Neural progenitor cell (in vitro differentiated cells): Measurements from ENCODE around the gene GOLGA5. TPM values are rescaled to one million over a fixed set of nuclear protein-coding genes. Genes with fewer than 3 reads are reported as not detected.

Source experiments
- DNase-seq: peaks from one replicate; pipeline ENCODE4 v3.0.0-alpha.2; 2016; ENCODE audit warnings: low spot score
- H2AFZ ChIP-seq: fragments of 200-600 bp; sonication (generic); replicated peaks from 2 replicates; pipeline ENCODE4 v1.6.1; 2016; ENCODE audit warnings: antibody characterized with exemption
- H3F3A ChIP-seq: fragments of 200-600 bp; sonication (generic); 2 replicates; pipeline ENCODE4 v1.6.1; 2016; ENCODE audit warnings: antibody characterized with exemption, low read depth
- H3K27ac ChIP-seq: fragments of 200-600 bp; sonication (generic); 2 replicates; pipeline ENCODE4 v1.5.1; 2016; ENCODE audit warnings: mild to moderate bottlenecking
- H3K27me3 ChIP-seq: fragments of 200-600 bp; sonication (generic); 2 replicates; pipeline ENCODE4 v1.6.1; 2016; ENCODE audit warnings: mild to moderate bottlenecking, moderate library complexity
- H3K36me3 ChIP-seq: fragments of 200-600 bp; sonication (generic); 2 replicates; pipeline ENCODE4 v1.5.1; 2016
- H3K4me1 ChIP-seq: fragments of 200-600 bp; sonication (generic); 2 replicates; pipeline ENCODE4 v1.6.1; 2016; ENCODE audit warnings: mixed run types
- H3K4me2 ChIP-seq: fragments of 200-600 bp; sonication (generic); 2 replicates; pipeline ENCODE4 v1.6.1; 2016
- H3K4me3 ChIP-seq: fragments of 200-600 bp; sonication (generic); 2 replicates; pipeline ENCODE4 v1.5.1; 2016
- H3K79me2 ChIP-seq: fragments of 200-600 bp; sonication (generic); 2 replicates; pipeline ENCODE4 v1.6.1; 2016; ENCODE audit warnings: low read depth
- H3K9ac ChIP-seq: fragments of 200-600 bp; sonication (generic); 2 replicates; pipeline ENCODE4 v1.6.1; 2016
- H3K9me3 ChIP-seq: fragments of 200-600 bp; sonication (generic); 2 replicates; pipeline ENCODE4 v1.5.1; 2016; ENCODE audit warnings: low read depth
- H4K20me1 ChIP-seq: fragments of 200-600 bp; sonication (generic); 2 replicates; pipeline ENCODE4 v1.6.1; 2016; ENCODE audit warnings: low read depth
- H3K27ac Mint-ChIP-seq: 3 replicates; pipeline ENCODE4 v1.8.0; 2021; ENCODE audit warnings: mixed read lengths
- H3K27me3 Mint-ChIP-seq: 2 replicates; pipeline ENCODE4 v1.8.0; 2022; ENCODE audit warnings: low read depth, mild to moderate bottlenecking, inconsistent platforms, moderate library complexity, mixed read lengths; ENCODE audit not compliant: insufficient read depth
- H3K36me3 Mint-ChIP-seq: 3 replicates; pipeline ENCODE4 v1.8.0; 2021; ENCODE audit warnings: mixed read lengths
- H3K4me1 Mint-ChIP-seq: 3 replicates; pipeline ENCODE4 v1.8.0; 2021; ENCODE audit warnings: mixed read lengths
- H3K4me3 Mint-ChIP-seq: 3 replicates; pipeline ENCODE4 v1.8.0; 2021; ENCODE audit warnings: mild to moderate bottlenecking, moderate library complexity, mixed read lengths
- H3K9me3 Mint-ChIP-seq: 3 replicates; pipeline ENCODE4 v1.8.0; 2020; ENCODE audit warnings: mixed read lengths
- EZH2 ChIP-seq: fragments of 200-600 bp; sonication (generic); IDR thresholded peaks from 2 replicates; pipeline ENCODE4 v1.6.1; 2017; ENCODE audit warnings: antibody characterized with exemption, mild to moderate bottlenecking, moderate library complexity
- EZH2phosphoT487 ChIP-seq: fragments of 200-600 bp; sonication (generic); IDR thresholded peaks from 2 replicates; pipeline ENCODE4 v1.6.1; 2017; ENCODE audit warnings: antibody characterized with exemption
- total RNA-seq: library from RNA; depleted of rRNA; stranded (reverse); fragments of >200 nt; gene quantifications from 2 replicates; pipeline ENCODE4 v1.2.3, GENCODE V29; 2015; ENCODE audit warnings: low replicate concordance
- TF ChIP-seq, protein P1 (sequence below): fragments of 200-600 bp; sonication (generic); IDR thresholded peaks from 2 replicates; pipeline ENCODE4 v1.5.1; 2017; ENCODE audit warnings: antibody characterized with exemption, mild to moderate bottlenecking

The GOLGA5 gene
- total RNA-seq, 1 donor from 2014 or later, result 34.2 TPM

DNA sequence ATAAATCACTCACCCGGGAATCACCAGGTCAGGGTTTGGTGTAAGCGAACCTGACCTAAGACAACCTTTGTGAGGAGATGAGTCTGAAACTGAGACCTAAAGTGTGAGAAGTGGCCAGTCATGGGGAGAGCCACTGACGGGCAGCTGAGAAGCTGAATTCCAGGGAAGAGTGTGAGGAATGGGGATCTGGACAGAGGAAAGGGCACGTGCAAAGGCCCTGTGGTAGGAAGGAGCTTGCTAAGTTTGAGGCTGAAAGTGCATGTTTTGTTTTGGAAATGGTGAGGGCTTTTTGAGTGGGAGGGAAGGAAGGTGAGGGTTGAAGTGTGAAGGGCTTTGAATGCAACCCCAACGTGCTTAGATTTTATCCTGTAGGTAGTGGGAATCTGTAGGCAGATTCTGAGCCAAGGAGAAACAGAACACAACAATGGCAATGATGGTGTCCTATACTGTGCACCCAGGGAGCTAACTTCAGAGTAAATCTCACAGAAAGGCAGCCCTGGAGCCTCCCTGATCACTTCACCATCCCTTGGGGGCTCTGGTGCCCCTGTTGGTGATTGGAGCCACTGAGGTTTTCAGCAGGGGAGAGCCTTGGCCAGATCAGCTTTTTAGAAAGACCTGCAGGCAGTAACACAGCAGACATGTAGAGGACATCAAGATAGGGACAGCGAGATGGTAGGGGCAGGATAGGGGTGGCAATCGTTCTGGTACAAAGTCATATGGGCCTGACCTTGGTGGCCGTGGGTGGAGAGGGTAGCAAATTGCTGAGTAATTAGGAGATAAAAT lies 91.4 kb downstream of the GOLGA5 start:
- TF ChIP-seq EZH2phosphoT487 (no peak), EZH2 (no peak)
- TF ChIP-seq, protein P1, sequence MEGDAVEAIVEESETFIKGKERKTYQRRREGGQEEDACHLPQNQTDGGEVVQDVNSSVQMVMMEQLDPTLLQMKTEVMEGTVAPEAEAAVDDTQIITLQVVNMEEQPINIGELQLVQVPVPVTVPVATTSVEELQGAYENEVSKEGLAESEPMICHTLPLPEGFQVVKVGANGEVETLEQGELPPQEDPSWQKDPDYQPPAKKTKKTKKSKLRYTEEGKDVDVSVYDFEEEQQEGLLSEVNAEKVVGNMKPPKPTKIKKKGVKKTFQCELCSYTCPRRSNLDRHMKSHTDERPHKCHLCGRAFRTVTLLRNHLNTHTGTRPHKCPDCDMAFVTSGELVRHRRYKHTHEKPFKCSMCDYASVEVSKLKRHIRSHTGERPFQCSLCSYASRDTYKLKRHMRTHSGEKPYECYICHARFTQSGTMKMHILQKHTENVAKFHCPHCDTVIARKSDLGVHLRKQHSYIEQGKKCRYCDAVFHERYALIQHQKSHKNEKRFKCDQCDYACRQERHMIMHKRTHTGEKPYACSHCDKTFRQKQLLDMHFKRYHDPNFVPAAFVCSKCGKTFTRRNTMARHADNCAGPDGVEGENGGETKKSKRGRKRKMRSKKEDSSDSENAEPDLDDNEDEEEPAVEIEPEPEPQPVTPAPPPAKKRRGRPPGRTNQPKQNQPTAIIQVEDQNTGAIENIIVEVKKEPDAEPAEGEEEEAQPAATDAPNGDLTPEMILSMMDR, result no peak
- no peaks in the 10 kb centered on the region for H3K36me3 Mint-ChIP-seq
- Histone ChIP-seq H3K4me2 (no peak overlapping the region), H3K36me3 (no peaks in the 10 kb centered on the region), H3F3A (no peaks in the 10 kb centered on the region), H3K27me3 (no peaks in the 10 kb centered on the region), H2AFZ (no peak overlapping the region), H3K4me1 (no peaks in the 10 kb centered on the region), H3K4me3 (no peak overlapping the region), H3K27ac (no peak overlapping the region), H3K9me3 (no peaks in the 10 kb centered on the region), H4K20me1 (no peaks in the 10 kb centered on the region), H3K79me2 (no peaks in the 10 kb centered on the region), H3K9ac (no peak overlapping the region)
- H3K27me3 Mint-ChIP-seq, result peaks cover 9% of the 10 kb centered on the region
- DNase-seq, result no peak
- no peak overlapping the region for H3K4me3 Mint-ChIP-seq
- no peaks in the 10 kb centered on the region for H3K4me1 Mint-ChIP-seq
- H3K9me3 Mint-ChIP-seq, result peaks cover 4% of the 10 kb centered on the region
- H3K27ac Mint-ChIP-seq, result no peak overlapping the region

DNA sequence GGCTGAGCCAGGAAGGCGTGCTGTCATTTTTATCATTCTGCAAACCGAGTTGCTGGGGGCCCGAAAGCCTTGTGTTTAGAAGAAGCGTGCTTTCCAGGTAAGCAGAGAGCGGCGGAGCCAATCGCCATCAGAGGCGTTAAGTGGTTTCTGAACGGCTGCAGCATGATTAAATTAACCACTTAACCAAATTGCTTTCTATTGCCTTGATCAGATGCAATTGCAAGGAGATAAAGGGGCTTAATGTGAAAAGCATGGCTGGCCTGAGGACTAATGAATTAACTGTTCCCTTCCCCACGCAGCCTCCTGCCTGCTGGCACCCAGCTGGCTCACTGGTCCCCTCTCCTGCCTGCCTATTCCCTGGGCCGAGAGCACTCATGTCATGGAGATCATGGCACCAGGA lies 92.2 kb downstream of the GOLGA5 start:
- Histone ChIP-seq H3K9me3 (no peaks in the 10 kb centered on the region), H3K79me2 (no peaks in the 10 kb centered on the region), H4K20me1 (no peaks in the 10 kb centered on the region), H3K4me1 (no peaks in the 10 kb centered on the region), H3K4me2 (no peak overlapping the region), H2AFZ (no peak overlapping the region), H3F3A (no peaks in the 10 kb centered on the region), H3K27me3 (no peaks in the 10 kb centered on the region), H3K36me3 (no peaks in the 10 kb centered on the region), H3K4me3 (no peak overlapping the region), H3K27ac (no peak overlapping the region), H3K9ac (no peak overlapping the region)
- Mint-ChIP-seq H3K4me1 (peaks cover 4% of the 10 kb centered on the region), H3K36me3 (no peaks in the 10 kb centered on the region), H3K4me3 (no peak overlapping the region), H3K27me3 (peaks cover 9% of the 10 kb centered on the region), H3K9me3 (peaks cover 4% of the 10 kb centered on the region), H3K27ac (no peak overlapping the region)
- no peak for TF ChIP-seq EZH2
- no peak for TF ChIP-seq EZH2phosphoT487
- TF ChIP-seq, protein P1, result no peak
- no peak for DNase-seq

DNA sequence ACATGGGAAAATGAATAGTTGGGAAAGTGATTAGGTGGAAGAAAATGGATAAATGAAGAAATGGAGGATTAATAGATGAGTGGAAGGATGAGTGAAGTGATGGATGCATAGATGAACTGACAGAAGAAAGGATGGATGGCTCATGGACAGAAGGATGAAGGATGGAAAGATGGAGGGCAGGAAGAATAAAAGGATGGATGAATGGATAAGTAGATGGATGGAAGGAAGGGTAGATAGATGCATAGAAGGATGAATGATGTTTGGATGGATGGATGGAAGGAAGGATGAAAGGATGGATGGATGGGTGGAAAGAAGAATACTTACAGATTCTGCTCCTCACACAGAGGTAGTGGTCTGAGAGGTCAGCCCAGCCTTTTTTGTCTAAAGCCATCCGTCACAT lies 93.1 kb downstream of the GOLGA5 start:
- no peak overlapping the region for H3K4me3 ChIP-seq
- no peaks in the 10 kb centered on the region for H3F3A ChIP-seq
- Mint-ChIP-seq H3K36me3 (no peaks in the 10 kb centered on the region), H3K27ac (no peak overlapping the region), H3K27me3 (peaks cover 9% of the 10 kb centered on the region), H3K9me3 (peaks cover 6% of the 10 kb centered on the region), H3K4me3 (no peak overlapping the region), H3K4me1 (peaks cover 5% of the 10 kb centered on the region)
- H3K27me3 ChIP-seq, result no peaks in the 10 kb centered on the region
- H4K20me1 ChIP-seq, result no peaks in the 10 kb centered on the region
- H2AFZ ChIP-seq, result no peak overlapping the region
- no peaks in the 10 kb centered on the region for H3K79me2 ChIP-seq
- no peak overlapping the region for H3K9ac ChIP-seq
- H3K4me1 ChIP-seq, result no peaks in the 10 kb centered on the region
- DNase-seq, result no peak
- no peaks in the 10 kb centered on the region for H3K36me3 ChIP-seq
- TF ChIP-seq EZH2 (no peak), EZH2phosphoT487 (no peak)
- TF ChIP-seq, protein P1, result no peak
- no peaks in the 10 kb centered on the region for H3K9me3 ChIP-seq
- H3K4me2 ChIP-seq, result no peak overlapping the region
- no peak overlapping the region for H3K27ac ChIP-seq
